CD4-positive, alpha-beta T cell treated with Interferon gamma for 1 hour (primary cell): ENCODE results near the gene RPS6KL1.
A peak's percentile ranks its signal among the peaks of the same experiment; 100 is the strongest.

ENCODE experiments used
- DNase-seq: peaks from one replicate; pipeline ENCODE4 v3.0.0-alpha.2; 2020

RPS6KL1 gene

GRCh38 chr14:74911221-74911620 is 11.8 kb downstream of the RPS6KL1 start:
- no peak for DNase-seq

GRCh38 chr14:74910556-74910955 is 12.5 kb downstream of the RPS6KL1 start:
- DNase-seq, result no peak

- DNase-seq, result no peak
Measured at GRCh38 chr14:74909911-74910310, 13.1 kb downstream of the RPS6KL1 start.

GRCh38 chr14:74909501-74909900 is 13.6 kb downstream of the RPS6KL1 start:
- DNase-seq, result no peak

- no peak for DNase-seq
Measured at GRCh38 chr14:74908861-74909341, 14.2 kb downstream of the RPS6KL1 start.

- no peak for DNase-seq
Measured at GRCh38 chr14:74907744-74908143, 15.3 kb downstream of the RPS6KL1 start.

GRCh38 chr14:74906925-74907521 is 16.0 kb downstream of the RPS6KL1 start:
- DNase-seq, result peak; percentile 5

- DNase-seq, result peak; percentile 62
Measured at GRCh38 chr14:74905595-74906142, 17.4 kb downstream of the RPS6KL1 start.

- no peak for DNase-seq
Measured at GRCh38 chr14:74904635-74905503, 18.2 kb downstream of the RPS6KL1 start.

GRCh38 chr14:74902941-74903705 is 19.9 kb downstream of the RPS6KL1 start:
- no peak for DNase-seq

GRCh38 chr14:74898694-74899093 is 24.4 kb downstream of the RPS6KL1 start:
- DNase-seq, result no peak

GRCh38 chr14:74898083-74898482 is 25.0 kb downstream of the RPS6KL1 start:
- DNase-seq, result no peak

- DNase-seq, result no peak
Measured at GRCh38 chr14:74897642-74898041, 25.4 kb downstream of the RPS6KL1 start.

GRCh38 chr14:74896400-74896799 is 26.7 kb downstream of the RPS6KL1 start:
- DNase-seq, result no peak

- no peak for DNase-seq
Measured at GRCh38 chr14:74893614-74894091, 29.4 kb downstream of the RPS6KL1 start.

GRCh38 chr14:74892745-74893144 is 30.3 kb downstream of the RPS6KL1 start:
- no peak for DNase-seq

- DNase-seq, result no peak
Measured at GRCh38 chr14:74891870-74892269, 31.2 kb downstream of the RPS6KL1 start.

GRCh38 chr14:74890262-74890661 is 32.8 kb downstream of the RPS6KL1 start:
- DNase-seq, result no peak

- DNase-seq, result no peak
Measured at GRCh38 chr14:74888164-74889158, 34.6 kb downstream of the RPS6KL1 start.

GRCh38 chr14:74886001-74886400 is 37.1 kb downstream of the RPS6KL1 start:
- no peak for DNase-seq

- peak; percentile 42 for DNase-seq
Measured at GRCh38 chr14:74882103-74882920, 40.7 kb downstream of the RPS6KL1 start.
